Esophagus muscularis mucosa (tissue), 4 donors: Measurements from ENCODE around the gene AXIN1. TPM values are rescaled to one million over a fixed set of nuclear protein-coding genes. Genes with fewer than 3 reads are reported as not detected.

ENCODE experiments used
- DNase-seq: peaks from one replicate; pipeline ENCODE4 v3.0.0-alpha.2; 2017; ENCODE audit errors: extremely low spot score
- H3K27ac ChIP-seq, 4 donors: fragments of 200-600 bp; sonication (generic); replicated peaks in 1 of 4; 1 replicate in 3 of 4; 2 replicates in 1 of 4; pipeline ENCODE4 v1.5.1; 2016 to 2019; ENCODE audit warnings: mild to moderate bottlenecking in 1 of 4
- H3K27me3 ChIP-seq, 4 donors: fragments of 200-600 bp; sonication (generic); one replicate each; pipeline versions ENCODE4 v1.5.1 to v1.6.0; 2016 to 2019
- H3K36me3 ChIP-seq, 4 donors: fragments of 200-600 bp; sonication (generic); one replicate each; pipeline ENCODE4 v1.5.1; 2016 to 2019
- H3K4me1 ChIP-seq, 4 donors: fragments of 200-600 bp; sonication (generic); one replicate each; pipeline ENCODE4 v1.5.1; 2016 to 2019
- H3K4me3 ChIP-seq, 4 donors: fragments of 200-600 bp; sonication (generic); 1 replicate in 2 of 4; 2 replicates in 2 of 4; pipeline ENCODE4 v1.5.1; 2016 to 2019; ENCODE audit warnings: mild to moderate bottlenecking in 4 of 4, moderate library complexity in 1 of 4
- H3K9me3 ChIP-seq, 4 donors: fragments of 200-600 bp; sonication (generic); 1 replicate in 3 of 4; 2 replicates in 1 of 4; pipeline ENCODE4 v1.5.1; 2016 to 2019
- EP300 ChIP-seq: sonication (generic); formaldehyde crosslinking; IDR thresholded peaks from one replicate; pipeline ENCODE4 v1.6.1; 2017; ENCODE audit warnings: antibody characterized with exemption
- POLR2A ChIP-seq: fragments of 450-650 bp; IDR thresholded peaks from one replicate; pipeline ENCODE4 v1.6.1; 2017; ENCODE audit warnings: antibody characterized with exemption, moderate library complexity, mild to moderate bottlenecking, low read depth
- POLR2AphosphoS5 ChIP-seq, 2 donors: sonication (generic); formaldehyde crosslinking; IDR thresholded peaks; one replicate each; pipeline ENCODE4 v1.6.1; 2017; ENCODE audit warnings: antibody characterized with exemption in 2 of 2
- WGBS: methylation state at CpG from one replicate; pipeline ENCODE4 v1.1.5; 2018; 5-methylcytosine and 5-hydroxymethylcytosine counted together
- intact Hi-C: fragments of 100-400 bp; cut with DNase I; formaldehyde crosslinking; loops from one replicate; pipeline ENCODE4 v1.15.1; 2023
- total RNA-seq, 4 donors: library from RNA; depleted of rRNA; stranded (reverse); fragments of >200 nt; gene quantifications; one replicate each; pipeline versions ENCODE4 v1.1.0 to v1.2.1, GENCODE V29; 2016
- TF ChIP-seq, protein P1 (sequence below), 3 experiments: fragments of 200-600 bp in 2 of 3; fragments of 450-650 bp in 1 of 3; sonication (generic) in 2 of 3; IDR thresholded peaks; one replicate each; pipeline ENCODE4 v1.5.1; 2017 to 2019; ENCODE audit warnings: antibody characterized with exemption in 3 of 3, mild to moderate bottlenecking in 2 of 3, moderate library complexity in 1 of 3

Gene AXIN1
- total RNA-seq, 4 donors from 2014 or later = 24.1 to 56.2 (median 44.1) TPM

DNA sequence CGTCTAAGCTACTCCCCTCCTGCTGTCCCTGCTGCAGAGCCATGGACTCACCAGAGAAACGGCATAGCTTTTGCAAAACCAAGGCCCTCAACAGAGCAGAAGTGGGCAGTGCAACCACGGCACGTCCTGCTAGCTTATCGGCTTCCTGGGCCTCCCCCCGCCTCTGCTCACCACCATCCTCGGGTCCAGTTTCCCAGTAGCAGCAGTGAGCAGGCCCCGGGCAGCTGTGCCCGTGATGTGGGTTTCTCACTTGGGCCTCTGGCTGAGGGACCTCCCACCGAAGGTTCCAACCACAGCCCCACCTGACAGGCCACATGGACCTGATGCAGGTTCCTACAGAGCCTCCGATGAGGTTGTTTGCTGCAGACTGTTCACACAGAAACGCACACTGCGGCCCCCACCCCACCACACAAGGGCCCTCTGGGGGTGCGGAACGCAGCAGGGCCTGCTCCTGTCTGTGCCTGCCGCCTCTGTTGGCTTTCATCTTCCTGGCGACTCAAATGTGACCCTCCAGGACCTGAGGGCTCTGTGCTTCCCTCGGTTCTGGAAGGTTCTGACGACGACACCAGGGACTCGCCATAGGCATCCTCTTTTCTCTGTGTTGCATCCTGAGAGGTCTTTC is 44.7 kb downstream of the AXIN1 start:
- Histone ChIP-seq H3K27ac (no peak overlapping the region), H3K9me3 (no peaks in the 10 kb centered on the region), H3K4me3 (no peak overlapping the region), H3K4me1 (no peaks in the 10 kb centered on the region), H3K27me3 (no peaks in the 10 kb centered on the region), H3K36me3 (peaks cover 18 to 84% (median 69%) of the 10 kb centered on the region in 4 donors)
- no peak for DNase-seq
- intact Hi-C loops = no loop called here
- TF ChIP-seq, protein P1, sequence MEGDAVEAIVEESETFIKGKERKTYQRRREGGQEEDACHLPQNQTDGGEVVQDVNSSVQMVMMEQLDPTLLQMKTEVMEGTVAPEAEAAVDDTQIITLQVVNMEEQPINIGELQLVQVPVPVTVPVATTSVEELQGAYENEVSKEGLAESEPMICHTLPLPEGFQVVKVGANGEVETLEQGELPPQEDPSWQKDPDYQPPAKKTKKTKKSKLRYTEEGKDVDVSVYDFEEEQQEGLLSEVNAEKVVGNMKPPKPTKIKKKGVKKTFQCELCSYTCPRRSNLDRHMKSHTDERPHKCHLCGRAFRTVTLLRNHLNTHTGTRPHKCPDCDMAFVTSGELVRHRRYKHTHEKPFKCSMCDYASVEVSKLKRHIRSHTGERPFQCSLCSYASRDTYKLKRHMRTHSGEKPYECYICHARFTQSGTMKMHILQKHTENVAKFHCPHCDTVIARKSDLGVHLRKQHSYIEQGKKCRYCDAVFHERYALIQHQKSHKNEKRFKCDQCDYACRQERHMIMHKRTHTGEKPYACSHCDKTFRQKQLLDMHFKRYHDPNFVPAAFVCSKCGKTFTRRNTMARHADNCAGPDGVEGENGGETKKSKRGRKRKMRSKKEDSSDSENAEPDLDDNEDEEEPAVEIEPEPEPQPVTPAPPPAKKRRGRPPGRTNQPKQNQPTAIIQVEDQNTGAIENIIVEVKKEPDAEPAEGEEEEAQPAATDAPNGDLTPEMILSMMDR (IDR thresholded peaks at IDR 0.05) = no peak
- TF ChIP-seq EP300 (no peak), POLR2A (no peak), POLR2AphosphoS5 (IDR thresholded peaks at IDR 0.05) (no peak)
- WGBS = 93% methylated on average over 12 of the region's 21 CpGs

DNA sequence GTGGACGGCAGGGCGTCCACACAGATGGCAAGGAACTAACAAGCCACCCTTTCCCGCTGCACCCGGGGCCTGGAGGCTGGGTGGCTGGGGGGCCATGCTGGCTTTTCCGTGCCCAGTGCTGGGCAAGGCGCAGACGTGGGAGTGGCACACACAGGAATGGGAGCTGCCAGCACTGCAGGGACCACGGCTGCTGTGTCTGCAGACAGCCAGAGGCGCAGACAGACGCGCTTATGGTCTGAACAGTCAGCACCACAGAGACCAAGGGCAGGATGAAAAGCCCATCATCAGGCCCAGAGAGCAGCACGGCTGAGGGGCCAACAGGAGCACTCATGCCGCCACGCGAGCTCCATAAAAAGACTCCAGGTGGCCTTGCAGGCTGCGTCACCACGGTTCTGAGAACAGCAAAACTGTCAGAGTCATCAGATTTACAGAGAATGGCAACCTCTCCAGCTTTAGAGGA is 45.6 kb downstream of the AXIN1 start:
- TF ChIP-seq, protein P1 (IDR thresholded peaks at IDR 0.05) = no peak
- TF ChIP-seq POLR2AphosphoS5 (IDR thresholded peaks at IDR 0.05) (no peak), POLR2A (no peak), EP300 (no peak)
- H3K4me3 ChIP-seq = no peak overlapping the region
- intact Hi-C loops = no loop called here
- no peaks in the 10 kb centered on the region for H3K9me3 ChIP-seq
- H3K36me3 ChIP-seq = peaks cover 12 to 84% (median 69%) of the 10 kb centered on the region in 4 donors
- WGBS = 94% methylated on average over 15 of the region's 17 CpGs
- no peak for DNase-seq
- H3K27me3 ChIP-seq = no peaks in the 10 kb centered on the region
- no peak overlapping the region for H3K27ac ChIP-seq
- H3K4me1 ChIP-seq = no peaks in the 10 kb centered on the region

DNA sequence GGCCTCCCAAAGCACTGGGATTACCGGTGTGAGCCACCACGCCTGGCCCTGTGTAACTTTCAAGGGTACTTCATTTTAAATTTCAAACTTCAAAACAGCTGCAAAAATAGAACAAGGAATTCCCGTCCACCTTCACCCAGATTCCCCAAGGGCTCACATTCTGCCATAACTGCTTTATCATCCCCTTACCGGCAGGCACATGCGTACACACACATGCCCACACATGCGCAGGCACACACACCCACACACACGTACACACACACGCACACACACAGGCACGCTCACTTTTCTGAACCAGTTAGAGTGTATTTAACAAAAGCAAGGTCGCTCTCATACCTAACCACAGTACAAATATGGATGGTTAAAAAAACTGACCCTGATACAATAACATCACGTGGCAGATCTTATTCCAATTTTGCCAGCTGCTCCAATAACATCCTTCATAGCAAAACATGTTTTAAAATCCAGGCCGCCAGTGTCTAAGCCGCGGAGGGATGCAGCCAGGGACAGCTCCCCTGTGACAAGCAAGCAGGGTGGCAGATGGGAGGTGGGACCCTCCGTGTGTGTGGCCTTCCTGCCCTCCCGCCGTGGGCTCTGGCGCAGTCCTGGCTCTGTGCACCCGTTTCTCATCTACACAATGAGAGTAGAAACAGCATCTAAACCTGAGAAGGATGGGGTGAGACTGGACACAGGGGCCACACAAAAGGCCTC is 46.5 kb downstream of the AXIN1 start:
- DNase-seq = no peak
- Histone ChIP-seq H3K27me3 (no peaks in the 10 kb centered on the region), H3K4me3 (no peak overlapping the region), H3K4me1 (no peaks in the 10 kb centered on the region), H3K27ac (no peak overlapping the region), H3K9me3 (no peaks in the 10 kb centered on the region), H3K36me3 (peaks cover 12 to 84% (median 72%) of the 10 kb centered on the region in 4 donors)
- intact Hi-C loops = no loop called here
- WGBS = 89% methylated on average over 19 of the region's 19 CpGs
- TF ChIP-seq, protein P1 (IDR thresholded peaks at IDR 0.05) = no peak
- TF ChIP-seq POLR2AphosphoS5 (IDR thresholded peaks at IDR 0.05) (no peak), EP300 (no peak), POLR2A (no peak)

DNA sequence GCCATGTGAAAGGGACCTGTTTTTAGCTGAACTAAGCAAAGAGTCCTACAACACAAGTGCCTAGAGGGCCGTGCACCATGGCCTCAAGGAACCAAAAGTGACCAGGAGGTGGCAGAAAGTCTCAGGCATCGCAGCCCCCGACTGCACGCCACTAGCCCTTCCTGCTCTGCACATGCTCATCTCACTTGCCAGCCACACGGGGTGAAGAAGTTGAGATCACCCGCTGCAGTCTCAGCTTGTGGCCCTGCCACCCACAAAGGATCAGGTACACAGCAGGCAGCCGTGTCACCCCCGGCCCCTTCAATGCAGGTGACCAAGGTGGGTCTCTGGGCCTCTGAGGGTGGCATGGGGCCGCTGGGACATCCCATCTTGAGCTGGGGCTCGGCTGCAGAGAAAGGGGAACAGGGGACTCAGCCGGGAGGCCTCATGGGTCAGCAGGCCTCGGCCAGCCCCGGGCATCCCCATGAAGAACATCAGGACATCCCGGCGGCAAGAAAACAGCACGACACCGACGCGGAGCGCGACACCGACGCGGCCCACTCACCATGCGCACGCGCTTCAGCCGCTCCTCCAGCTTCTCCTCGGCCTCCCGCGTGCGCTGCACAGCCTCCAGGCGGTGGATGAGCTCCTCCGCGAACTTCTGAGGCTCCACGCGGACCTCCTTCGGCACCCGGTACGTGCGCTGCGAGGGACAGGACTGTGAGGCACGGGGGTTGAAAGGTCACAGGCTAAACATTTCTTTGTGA is 48.6 kb downstream of the AXIN1 start:
- H3K4me3 ChIP-seq = no peak overlapping the region
- intact Hi-C loops = no loop called here
- no peaks in the 10 kb centered on the region for H3K4me1 ChIP-seq
- H3K27ac ChIP-seq = no peak overlapping the region
- H3K36me3 ChIP-seq = peaks cover 6 to 71% (median 60%) of the 10 kb centered on the region in 4 donors
- WGBS = 92% methylated on average over 41 of the region's 43 CpGs
- no peaks in the 10 kb centered on the region for H3K27me3 ChIP-seq
- no peaks in the 10 kb centered on the region for H3K9me3 ChIP-seq
- DNase-seq = no peak
- TF ChIP-seq POLR2AphosphoS5 (IDR thresholded peaks at IDR 0.05) (no peak), POLR2A (no peak), EP300 (no peak)
- TF ChIP-seq, protein P1 (IDR thresholded peaks at IDR 0.05) = no peak
